ENCODE data around the gene DRAM2. TPM values are rescaled to one million over a fixed set of nuclear protein-coding genes. Genes with fewer than 3 reads are reported as not detected.

DRAM2 gene
- 39.3 and 57.6 TPM in 2 replicates for total RNA-seq

GRCh38 chr1:111139956-111140679 is at the start of gene DRAM2, which contains the start of gene CEPT1:
DRAM2 (minus strand) TSS chr1:111140093; CDS start chr1:111131554, 8,539 bp downstream.
CEPT1 (plus strand) TSS chr1:111140223; CDS start chr1:111147715, 7,492 bp downstream.

Other genes with a start within 250 kb of the DRAM2 start
- gene LRIF1, start 176.2 kb downstream of the DRAM2 start, total RNA-seq, result 8.7 and 11.7 TPM in 2 replicates
- 32.8 and 44.1 TPM in 2 replicates for gene CEPT1, start 130 bp upstream of the DRAM2 start, total RNA-seq
- gene DENND2D, start 60.6 kb upstream of the DRAM2 start, total RNA-seq, result 0.63 and 1.1 TPM in 2 replicates
- gene CHI3L2, start 87.6 kb upstream of the DRAM2 start, total RNA-seq, result not detected in 2 replicates
- not detected in 2 replicates for gene CHIA, start 150.8 kb upstream of the DRAM2 start, total RNA-seq